PC-9 (cell line): ENCODE data around the gene MBD4.

Experiments used
- EZH2 ChIP-seq: fragments of 200-600 bp; sonication (generic); IDR thresholded peaks from 2 replicates; pipeline ENCODE4 v1.8.0; 2017; ENCODE audit warnings: antibody characterized with exemption, low read depth
- TF ChIP-seq, protein P1 (sequence below): fragments of 200-600 bp; sonication (generic); conservative IDR thresholded peaks from 2 replicates; pipeline ENCODE4 v1.6.1; 2017; ENCODE audit warnings: mixed run types, antibody characterized with exemption, mild to moderate bottlenecking, moderate library complexity

DNA sequence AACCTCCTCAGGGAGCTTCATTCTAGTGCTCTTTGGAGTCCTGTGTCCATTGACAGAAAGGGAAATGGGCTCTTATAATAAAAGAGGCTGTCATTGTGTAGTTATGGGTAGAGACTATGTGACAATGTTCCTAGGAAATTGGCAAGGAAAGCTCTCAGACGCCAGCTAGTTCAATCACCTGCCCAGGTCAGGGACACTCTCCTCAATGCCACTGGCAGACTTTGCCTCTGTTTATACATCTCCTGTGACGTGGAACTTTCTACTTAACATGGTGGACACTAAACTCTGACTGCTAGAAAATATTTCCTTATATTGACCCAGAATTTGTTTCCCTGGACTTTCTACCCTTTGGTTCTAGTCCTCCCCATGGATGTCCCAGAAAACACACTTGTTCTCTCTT is 14.1 kb downstream of the MBD4 start:
- TF ChIP-seq, protein P1, sequence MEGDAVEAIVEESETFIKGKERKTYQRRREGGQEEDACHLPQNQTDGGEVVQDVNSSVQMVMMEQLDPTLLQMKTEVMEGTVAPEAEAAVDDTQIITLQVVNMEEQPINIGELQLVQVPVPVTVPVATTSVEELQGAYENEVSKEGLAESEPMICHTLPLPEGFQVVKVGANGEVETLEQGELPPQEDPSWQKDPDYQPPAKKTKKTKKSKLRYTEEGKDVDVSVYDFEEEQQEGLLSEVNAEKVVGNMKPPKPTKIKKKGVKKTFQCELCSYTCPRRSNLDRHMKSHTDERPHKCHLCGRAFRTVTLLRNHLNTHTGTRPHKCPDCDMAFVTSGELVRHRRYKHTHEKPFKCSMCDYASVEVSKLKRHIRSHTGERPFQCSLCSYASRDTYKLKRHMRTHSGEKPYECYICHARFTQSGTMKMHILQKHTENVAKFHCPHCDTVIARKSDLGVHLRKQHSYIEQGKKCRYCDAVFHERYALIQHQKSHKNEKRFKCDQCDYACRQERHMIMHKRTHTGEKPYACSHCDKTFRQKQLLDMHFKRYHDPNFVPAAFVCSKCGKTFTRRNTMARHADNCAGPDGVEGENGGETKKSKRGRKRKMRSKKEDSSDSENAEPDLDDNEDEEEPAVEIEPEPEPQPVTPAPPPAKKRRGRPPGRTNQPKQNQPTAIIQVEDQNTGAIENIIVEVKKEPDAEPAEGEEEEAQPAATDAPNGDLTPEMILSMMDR, result no peak
- no peak for TF ChIP-seq EZH2
